K562 (cell line): ENCODE data around the gene CEP350. TPM values are rescaled to one million over a fixed set of nuclear protein-coding genes. Genes with fewer than 3 reads are reported as not detected.

Experiments used
- ARID3A ChIP-seq: IDR thresholded peaks from 2 replicates; pipeline ENCODE4 v1.6.1; 2012; ENCODE audit warnings: low read depth, low read length, improper control_type of control experiment, borderline replicate concordance
- E2F3 ChIP-seq: fragments of 250-450 bp; sonication (Bioruptor Pico); IDR thresholded peaks from 2 replicates; pipeline ENCODE4 v1.4.0; 2020; ENCODE audit warnings: mild to moderate bottlenecking
- E2F6 ChIP-seq, 2 experiments: IDR thresholded peaks; 2 replicates each; pipeline ENCODE4 v1.6.1; 2011; ENCODE audit warnings: borderline replicate concordance in 1 of 2, control low read depth in 1 of 2, low read depth in 1 of 2, low read length in 1 of 2, mild to moderate bottlenecking in 1 of 2, mixed read lengths in 1 of 2, moderate library complexity in 1 of 2; ENCODE audit not compliant: insufficient read depth in 1 of 2, insufficient read length in 1 of 2, poor library complexity in 1 of 2, severe bottlenecking in 1 of 2; ENCODE audit errors: extremely low read depth in 1 of 2
- FOXP1 ChIP-seq: sonication (generic); formaldehyde crosslinking; IDR thresholded peaks from 2 replicates; pipeline ENCODE4 v1.8.0; 2022; ENCODE audit warnings: mild to moderate bottlenecking, missing genetic modification reagents
- GTF2E2 ChIP-seq: fragments of 200-800 bp; sonication (Bioruptor generic); IDR thresholded peaks from 2 replicates; pipeline ENCODE4 v1.6.1; 2016; ENCODE audit warnings: missing genetic modification characterization, missing compliant biosample characterization
- HNRNPK ChIP-seq: fragments of 200-400 bp; formaldehyde crosslinking; IDR thresholded peaks from one replicate; pipeline ENCODE4 v1.6.1; 2018; ENCODE audit warnings: mild to moderate bottlenecking, low read depth, low read length; ENCODE audit not compliant: poor library complexity, severe bottlenecking
- MIER1 ChIP-seq: fragments of 450-650 bp; IDR thresholded peaks from 2 replicates; pipeline ENCODE4 v1.6.1; 2016; ENCODE audit warnings: antibody characterized with exemption, mild to moderate bottlenecking, low read depth
- MNT ChIP-seq, 2 experiments: fragments of 450-650 bp; conservative IDR thresholded peaks; 2 replicates each; pipeline ENCODE4 v1.6.1; 2017; ENCODE audit warnings: mild to moderate bottlenecking in 2 of 2, moderate library complexity in 2 of 2
- NCOA4 ChIP-seq: fragments of 450-650 bp; IDR thresholded peaks from 2 replicates; pipeline ENCODE4 v1.6.1; 2018; ENCODE audit warnings: mild to moderate bottlenecking; ENCODE audit not compliant: partially characterized antibody
- NRF1 ChIP-seq, 2 experiments: fragments of 450-650 bp; IDR thresholded peaks in 1 of 2; conservative IDR thresholded peaks in 1 of 2; 2 replicates each; pipeline ENCODE4 v1.6.1; 2014; ENCODE audit warnings: mild to moderate bottlenecking in 2 of 2
- PCBP1 ChIP-seq: fragments of 200-400 bp; formaldehyde crosslinking; IDR thresholded peaks from 2 replicates; pipeline ENCODE4 v1.6.1; 2018; ENCODE audit warnings: mild to moderate bottlenecking, low read depth, low read length; ENCODE audit not compliant: poor library complexity, severe bottlenecking
- POLR3G ChIP-seq: IDR thresholded peaks from 2 replicates; pipeline ENCODE4 v1.6.1; 2011; ENCODE audit not compliant: insufficient read length, insufficient replicate concordance; ENCODE audit errors: extremely low read depth
- PREB ChIP-seq: sonication (generic); formaldehyde crosslinking; IDR thresholded peaks from 2 replicates; pipeline ENCODE4 v1.8.1; 2023; ENCODE audit warnings: mild to moderate bottlenecking, missing genetic modification reagents
- STAT5B ChIP-seq: fragments of 250-450 bp; sonication (Bioruptor Pico); IDR thresholded peaks from 2 replicates; pipeline ENCODE4 v1.8.0; 2021; ENCODE audit warnings: mild to moderate bottlenecking, inconsistent platforms
- WHSC1 ChIP-seq: IDR thresholded peaks from one replicate; pipeline ENCODE4 v1.6.1; 2012; ENCODE audit warnings: low read length, control low read depth, inconsistent platforms
- ZNF511 ChIP-seq: sonication (generic); formaldehyde crosslinking; IDR thresholded peaks from 2 replicates; pipeline ENCODE4 v1.8.0; 2022; ENCODE audit warnings: mild to moderate bottlenecking, missing genetic modification reagents
- ZNF512 ChIP-seq: IDR thresholded peaks from 2 replicates; pipeline ENCODE4 v1.6.1; 2016; ENCODE audit warnings: missing genetic modification characterization, missing compliant biosample characterization
- polyA plus RNA-seq, 8 experiments: library from polyadenylated mRNA; depleted of rRNA in 4 of 8; stranded (reverse) in 5 of 8; unstranded in 3 of 8; fragments of >200 nt; fragmentation: Nextera tagmentation in 2 of 8; fragmentation: Illumina TruSeq in 1 of 8; extraction: Ambion mirVana in 2 of 8; extraction: Trizol in 1 of 8; gene quantifications; 2 replicates each; pipeline versions ENCODE4 v1.2.1 to v1.2.3, GENCODE V29; 2011 to 2014; ENCODE audit warnings: inconsistent platforms in 1 of 8, missing spikeins in 1 of 8
- total RNA-seq, 7 experiments: library from RNA; depleted of rRNA in 6 of 7; stranded (reverse); fragments of >200 nt in 6 of 7; fragmentation: Illumina TruSeq in 2 of 7; extraction: Trizol in 2 of 7; gene quantifications; 2 replicates each; pipeline versions ENCODE4 v1.2.1 to v1.2.3, GENCODE V29; 2011 to 2021; ENCODE audit warnings: low replicate concordance in 1 of 7

Gene CEP350
- total and polyA plus RNA-seq, 9 of the 15 experiments (the other 6 are each of a cell fraction or from before 2014, with no cell fraction given), result 8.3 to 64.3 (median 28.0) TPM

GRCh38 chr1:180154003-180154324 is 199.4 kb downstream of the CEP350 start (continued):
- no peak for TF ChIP-seq ZNF512 (tag)
- TF ChIP-seq PREB (CRISPR knock-in tag), result no peak
- TF ChIP-seq HNRNPK, result no peak
- TF ChIP-seq FOXP1 (CRISPR knock-in tag), result no peak
- no peak for TF ChIP-seq NCOA4
- TF ChIP-seq MIER1, result 0 out of 2 replicates have a peak, but pooled peaks have one; percentile 49
- no peak for TF ChIP-seq E2F3 (CRISPR knock-in tag)
- TF ChIP-seq POLR3G, result no peak
- no peak for TF ChIP-seq NRF1 (conservative IDR thresholded peaks at IDR 0.05 in 1 of 2, IDR thresholded peaks at IDR 0.05 in 1 of 2)
- no peak for TF ChIP-seq E2F6 (IDR thresholded peaks at IDR 0.05; ENCODE audit: borderline replicate concordance in 1 of 2, extremely low read depth in 1 of 2, insufficient read depth in 1 of 2, insufficient read length in 1 of 2, low read depth in 1 of 2, low read length in 1 of 2, poor library complexity in 1 of 2, severe bottlenecking in 1 of 2)
- TF ChIP-seq ARID3A, result no peak
- no peak for TF ChIP-seq GTF2E2
- TF ChIP-seq STAT5B (CRISPR knock-in tag), result no peak
- no peak for TF ChIP-seq ZNF511 (CRISPR knock-in tag)
- TF ChIP-seq MNT (conservative IDR thresholded peaks at IDR 0.05), result peak in 1 of 2 experiments; percentile 6; a peak in 2 of 4 replicates
- no peak for TF ChIP-seq WHSC1
- TF ChIP-seq PCBP1, result no peak
